SK-N-MC (cell line): ENCODE data around the gene VDAC1.

Experiments
- EZH2 ChIP-seq: fragments of 200-600 bp; sonication (generic); IDR thresholded peaks from one replicate; pipeline ENCODE4 v1.6.1; 2017; ENCODE audit warnings: antibody characterized with exemption
- FOXP2 ChIP-seq: optimal IDR thresholded peaks from 2 replicates; pipeline ENCODE3; 2011; ENCODE audit warnings: mild to moderate bottlenecking, moderate library complexity; ENCODE audit not compliant: insufficient read depth; ENCODE audit errors: extremely low read length, control extremely low read depth
- POLR2AphosphoS5 ChIP-seq: IDR thresholded peaks from 2 replicates; pipeline ENCODE4 v1.6.1; 2012; ENCODE audit warnings: mild to moderate bottlenecking, low read depth, low read length, borderline replicate concordance

DNA sequence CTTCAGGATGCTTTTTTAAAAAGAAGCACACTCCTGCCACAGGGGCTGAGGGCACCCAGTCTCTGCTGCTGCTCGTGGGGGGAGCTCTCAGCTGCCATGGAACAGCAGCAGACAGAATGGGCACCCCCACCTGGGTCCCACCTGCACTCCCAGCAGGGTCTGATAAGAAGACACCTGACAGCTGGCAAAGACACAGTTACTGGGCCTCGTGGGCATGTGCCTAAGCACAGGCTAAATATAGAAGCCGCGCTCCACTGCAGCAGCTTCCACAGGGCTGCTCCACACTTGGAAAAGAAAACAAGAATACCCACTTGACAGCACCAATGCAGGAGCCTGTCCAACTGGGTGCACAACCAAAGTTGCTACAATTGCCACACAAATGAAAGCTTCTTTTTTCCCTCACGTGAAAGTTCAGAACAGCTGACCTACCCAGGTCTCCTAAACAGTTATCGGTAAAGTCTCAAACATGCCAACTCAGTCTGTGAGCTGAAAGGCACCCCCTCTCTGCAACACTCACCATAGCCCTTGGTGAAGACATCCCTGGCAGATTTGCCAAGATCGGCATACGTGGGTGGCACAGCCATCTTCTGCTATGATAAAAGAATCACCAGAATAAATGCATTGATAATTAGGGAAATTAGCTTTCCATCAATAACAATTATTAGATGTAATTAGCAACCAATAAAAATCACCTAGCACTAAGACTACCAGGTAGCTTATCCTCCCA lies 12.2 kb downstream of the VDAC1 start:
- no peak for TF ChIP-seq POLR2AphosphoS5
- no peak for TF ChIP-seq EZH2
- TF ChIP-seq FOXP2, result no peak
